Left hindlimb (tissue), 1 donor: ENCODE results near the gene STK4.

Experiments
- DNase-seq: peaks from one replicate; pipeline ENCODE4 v3.0.0-alpha.2; 2018

STK4 gene

GRCh38 chr20:44955270-44955669, 11.0 kb upstream of the STK4 start:
- no peak for DNase-seq

DNA sequence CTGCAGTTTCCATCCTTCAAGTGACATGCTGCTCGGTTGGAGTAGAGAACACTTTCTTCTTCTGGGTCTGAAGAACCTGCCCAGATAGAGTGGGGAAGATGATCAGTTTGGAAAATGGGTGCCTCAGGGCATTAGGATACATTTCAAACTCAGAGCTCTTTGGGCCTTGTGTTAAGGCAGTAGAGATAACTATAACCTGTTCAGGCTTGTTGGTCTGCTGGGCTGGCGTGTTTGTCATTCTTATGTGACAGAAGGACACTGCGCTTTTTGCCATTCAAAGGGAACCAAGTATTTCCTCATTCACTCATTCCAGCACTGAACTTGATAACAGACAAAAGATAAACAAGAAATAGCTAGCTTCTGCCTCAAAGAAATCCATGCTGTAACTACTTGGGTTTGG, 9.9 kb upstream of the STK4 start:
- DNase-seq: no peak

DNA sequence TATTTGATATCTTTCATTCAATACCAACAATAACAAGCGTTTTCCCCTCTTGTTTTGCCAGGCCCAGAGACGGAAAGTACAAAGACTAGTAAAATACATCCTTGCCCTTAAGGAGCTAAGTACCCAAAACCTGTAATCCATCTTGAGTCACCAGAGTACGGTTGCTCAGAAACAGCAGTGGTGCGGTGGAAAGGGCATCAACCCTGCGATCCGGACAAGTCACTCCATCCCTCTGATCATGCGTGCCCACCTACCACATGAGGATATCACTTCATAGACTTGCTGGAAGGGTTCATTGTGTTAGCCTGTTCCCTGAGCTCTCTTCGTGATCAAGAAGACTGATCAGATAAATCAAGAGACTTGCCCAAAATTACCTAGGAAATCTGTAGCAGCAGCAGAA, 8.0 kb upstream of the STK4 start:
- no peak for DNase-seq

DNA sequence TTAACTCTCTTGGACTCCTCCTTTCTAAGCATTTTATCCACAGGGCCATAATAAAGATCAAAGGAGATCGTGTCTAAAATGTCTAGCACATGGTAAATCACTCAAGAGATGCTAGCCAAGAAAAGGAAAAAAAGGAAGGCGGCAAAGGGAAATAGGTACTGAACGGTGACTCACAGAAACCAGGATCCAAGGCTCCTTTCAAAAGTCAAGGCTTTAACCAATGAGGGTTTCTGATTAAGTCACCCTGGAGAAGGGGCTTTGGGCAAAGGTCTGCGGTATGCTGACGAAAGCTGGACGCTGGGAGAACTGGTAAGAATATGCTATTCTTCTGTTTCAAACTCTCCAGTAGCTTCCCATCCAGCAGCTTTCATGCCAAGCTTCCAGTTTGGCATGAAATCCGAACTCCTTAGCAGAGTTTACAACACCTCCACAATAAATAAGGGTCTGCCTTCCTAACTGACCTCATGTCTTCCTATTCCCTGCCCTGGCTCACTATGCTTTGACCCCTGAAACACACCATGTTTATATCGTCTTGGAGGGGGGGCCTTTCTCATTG, 7.2 kb upstream of the STK4 start:
- no peak for DNase-seq

- no peak for DNase-seq
Observed at GRCh38 chr20:44959638-44960102, 6.6 kb upstream of the STK4 start.

- peak; percentile 92 for DNase-seq
Observed at GRCh38 chr20:44960103-44960852, 6.0 kb upstream of the STK4 start, which contains the start of gene TOMM34. TSS of gene TOMM34 (minus strand) at chr20:44960397. CDS start at chr20:44960333, 64 bp downstream.

GRCh38 chr20:44961011-44961869, 5.1 kb upstream of the STK4 start:
- no peak for DNase-seq

DNA sequence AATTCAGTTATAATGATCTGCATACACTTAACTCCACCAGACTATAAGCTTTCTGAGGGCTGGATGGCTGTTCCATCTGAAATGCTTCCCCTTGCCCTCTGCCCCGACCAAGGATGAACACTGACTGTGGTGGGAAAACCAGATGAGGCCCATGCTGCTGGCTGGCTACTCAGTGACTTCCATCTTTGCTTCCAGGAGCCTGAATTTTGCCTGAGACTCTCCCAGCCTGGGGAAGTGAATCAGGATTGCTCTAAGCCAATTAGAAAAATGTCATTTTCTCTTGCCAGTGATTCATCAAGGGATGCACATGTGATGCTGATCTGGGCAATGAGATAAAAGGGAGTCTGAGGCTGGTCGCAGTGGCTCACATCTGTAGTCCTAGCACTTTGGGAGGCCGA, 4.4 kb upstream of the STK4 start:
- no peak for DNase-seq

- DNase-seq: no peak
Observed at GRCh38 chr20:44962483-44962882, 3.8 kb upstream of the STK4 start.

DNA sequence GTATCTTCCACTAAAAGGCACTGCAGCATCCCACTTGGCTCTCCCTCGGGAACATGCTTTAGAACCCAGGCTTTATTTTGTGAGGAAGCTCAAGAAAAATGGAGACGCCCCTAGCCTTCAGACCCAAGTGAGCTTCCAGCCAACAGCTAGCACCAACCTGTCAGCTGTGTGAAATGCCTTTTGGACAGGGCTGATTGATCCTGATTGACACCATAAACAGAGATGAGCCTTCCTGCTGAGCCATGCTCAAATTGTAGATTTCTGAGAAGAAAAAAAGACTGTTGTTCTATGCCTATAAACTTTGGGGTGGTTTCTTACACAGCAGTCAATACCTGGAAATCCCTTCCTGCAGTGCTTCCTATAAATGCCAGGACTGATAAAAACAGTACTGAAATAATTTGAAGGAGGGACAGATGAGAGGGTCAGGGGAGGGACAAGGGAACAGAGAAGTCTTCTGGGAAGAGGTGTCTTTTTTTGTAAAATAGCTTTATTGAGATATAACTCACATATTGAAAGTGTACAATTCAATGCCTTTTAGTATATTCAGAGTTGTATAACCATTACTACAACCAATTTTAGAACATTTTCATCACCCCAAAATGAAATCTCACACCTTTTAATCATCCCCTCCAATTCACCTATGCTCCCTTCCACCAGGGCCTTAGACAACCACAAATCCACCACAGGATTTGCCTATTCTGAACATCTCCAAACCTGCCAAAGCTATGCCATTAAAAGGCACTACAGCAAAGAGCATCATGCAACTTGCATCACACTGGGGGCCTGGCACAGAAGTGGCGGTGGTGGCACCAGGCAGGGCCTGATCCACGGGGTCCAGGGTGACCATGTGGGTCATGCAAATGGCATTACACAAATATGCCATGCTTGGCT, 2.7 kb upstream of the STK4 start:
- DNase-seq: no peak

DNA sequence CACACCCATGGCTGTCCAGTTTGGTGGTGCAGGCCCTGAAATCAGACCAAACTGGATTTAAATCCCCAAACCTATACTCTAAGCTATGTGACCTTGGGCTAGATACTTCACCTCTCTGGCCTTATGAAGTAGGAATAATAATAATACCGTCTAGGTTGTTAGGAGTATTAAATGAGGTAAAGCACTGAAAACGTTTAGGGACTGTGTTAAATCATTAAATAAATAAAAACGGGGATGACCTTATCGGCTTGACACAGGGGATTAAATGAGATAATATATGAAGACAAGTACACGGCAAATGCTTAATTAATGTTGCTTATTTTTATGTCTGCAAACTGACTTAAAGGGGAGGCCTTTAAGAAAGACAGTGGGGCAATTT, 672 bp upstream of the STK4 start:
- DNase-seq: no peak

DNA sequence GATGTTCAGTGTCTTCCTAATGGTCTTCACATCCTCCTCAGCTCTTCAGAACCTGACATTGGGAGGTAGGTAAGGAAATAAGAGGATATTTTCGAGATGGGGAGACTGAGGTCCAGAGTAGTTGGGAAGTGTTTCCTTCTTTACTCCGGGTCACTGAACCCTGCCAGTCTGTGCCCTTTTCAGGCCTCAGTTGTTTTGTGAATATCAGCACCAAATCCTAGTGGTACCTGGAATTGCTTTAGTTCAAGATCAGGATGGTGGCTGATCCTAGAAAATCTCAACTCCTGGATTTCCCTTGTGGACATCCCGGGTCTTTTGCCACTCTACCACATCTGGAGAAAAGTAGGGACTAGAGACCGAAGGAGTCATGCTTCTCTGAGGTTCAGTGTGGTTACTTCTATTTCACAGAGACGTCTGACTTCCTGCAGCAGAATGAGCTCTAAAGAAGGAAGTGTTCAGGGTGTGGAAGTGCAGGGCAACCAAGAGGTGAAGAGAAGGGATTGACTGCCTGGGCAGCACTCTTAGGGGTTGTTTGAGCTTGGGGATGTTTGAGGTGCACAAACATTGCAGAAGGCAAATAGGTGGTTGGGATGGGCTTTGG, 995 bp downstream of the STK4 start:
- DNase-seq: no peak

DNA sequence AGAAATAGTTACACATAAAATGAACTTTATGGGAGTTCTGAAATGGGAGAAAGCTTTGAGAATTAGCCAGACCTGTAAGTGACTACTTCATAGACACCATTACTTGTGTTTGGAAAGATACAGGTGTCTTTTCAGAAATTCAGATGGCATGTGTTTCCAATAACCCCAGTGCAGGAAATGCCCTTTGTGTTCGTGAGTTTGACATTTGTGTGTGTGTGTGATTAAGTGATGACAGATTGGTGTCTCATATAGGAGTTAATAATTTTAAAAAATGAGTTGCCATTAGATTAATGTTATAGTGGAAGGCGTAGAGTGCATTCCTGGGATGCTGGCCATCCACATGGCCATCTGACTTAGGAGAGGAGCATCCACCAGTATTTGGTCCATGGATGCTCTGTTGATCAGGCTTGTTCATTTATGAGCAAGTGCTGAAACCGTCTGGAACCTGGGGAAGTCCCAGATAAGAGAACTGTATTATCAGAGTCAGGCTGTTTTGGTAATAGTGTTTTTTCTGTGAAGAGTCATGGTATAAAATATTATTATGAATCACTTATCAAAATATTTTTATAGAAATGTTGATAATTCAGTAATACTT, 3.1 kb downstream of the STK4 start:
- DNase-seq: no peak

DNA sequence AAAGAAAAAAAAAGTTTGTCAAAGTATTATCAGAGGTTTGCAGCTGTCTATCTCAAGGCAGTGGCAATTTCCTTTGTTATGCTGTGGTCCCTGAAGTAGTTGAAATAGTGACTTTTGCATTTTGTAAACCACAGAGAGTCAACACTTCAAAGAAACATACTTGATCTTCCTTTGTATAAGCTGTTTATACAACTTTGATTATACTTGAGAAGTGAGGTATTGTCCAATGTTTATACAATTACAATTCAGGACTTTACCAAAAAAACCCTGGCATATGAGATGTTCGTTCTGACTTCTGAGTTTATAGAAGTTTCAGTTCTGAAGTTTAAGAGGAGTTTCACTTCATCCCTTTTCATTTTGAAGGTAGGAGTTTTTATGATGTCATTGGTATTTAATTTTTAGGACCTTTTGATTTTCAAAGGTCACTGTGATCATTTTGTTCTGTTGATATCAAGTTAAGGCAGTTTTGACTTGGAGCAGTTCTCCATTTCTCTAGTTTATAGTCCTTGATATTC, 4.0 kb downstream of the STK4 start:
- no peak for DNase-seq

- no peak for DNase-seq
Observed at GRCh38 chr20:44973053-44973452, 6.7 kb downstream of the STK4 start.

- no peak for DNase-seq
Observed at GRCh38 chr20:44976698-44977097, 10.4 kb downstream of the STK4 start.

DNA sequence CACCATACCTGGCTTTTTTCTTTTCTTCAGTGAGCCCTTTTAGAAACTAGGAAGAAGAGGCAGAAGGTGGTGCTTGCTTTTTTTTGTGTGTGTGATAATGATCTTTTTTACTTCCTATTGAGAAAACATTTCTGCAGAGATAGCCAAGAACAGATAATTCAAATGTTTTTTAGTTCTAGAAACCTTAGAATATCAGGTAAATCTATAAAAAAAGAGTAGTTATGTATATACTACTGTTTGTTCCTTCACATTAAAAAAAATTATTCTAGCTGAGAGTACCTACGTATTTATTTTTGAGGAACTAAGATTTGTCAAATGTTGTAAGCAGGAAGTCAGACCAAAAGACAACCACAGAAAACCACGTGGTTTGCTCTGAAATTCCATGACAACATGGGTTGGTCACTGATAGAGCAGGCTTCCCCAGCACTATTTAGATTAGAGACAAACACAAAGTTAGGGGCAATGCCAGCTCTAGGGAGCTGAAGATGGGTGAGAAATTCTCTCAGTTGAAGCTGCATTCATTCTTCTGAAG, 12.8 kb downstream of the STK4 start:
- DNase-seq: no peak

DNA sequence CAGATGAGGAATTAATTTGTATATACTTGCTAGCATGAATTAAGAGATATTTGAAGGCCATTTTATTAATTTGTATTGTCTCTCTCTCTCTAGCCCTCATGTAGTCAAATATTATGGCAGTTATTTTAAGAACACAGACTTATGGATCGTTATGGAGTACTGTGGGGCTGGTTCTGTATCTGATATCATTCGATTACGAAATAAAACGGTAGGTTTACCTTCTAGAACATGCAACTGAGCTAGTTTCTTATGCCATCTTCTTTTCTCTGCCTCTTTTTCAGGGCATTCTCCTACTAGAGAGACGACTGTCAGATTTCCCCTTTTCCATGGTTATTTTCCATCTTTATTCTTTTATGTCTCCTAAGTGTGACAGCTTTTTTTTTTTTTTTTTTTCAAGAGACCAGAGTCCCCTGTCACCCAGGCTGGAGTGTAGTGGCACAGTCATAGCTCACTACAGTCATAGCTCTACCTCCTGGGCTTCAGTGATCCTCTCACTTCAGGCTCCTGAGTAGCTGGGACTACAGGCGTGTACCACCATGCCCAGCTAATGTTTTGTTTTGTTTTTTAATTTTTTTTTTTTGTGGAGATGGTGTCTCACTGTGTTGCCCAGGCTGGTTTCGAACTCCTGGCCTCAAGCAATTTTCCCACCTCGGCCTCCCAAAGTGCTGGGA, 15.6 kb downstream of the STK4 start:
- DNase-seq: no peak

DNA sequence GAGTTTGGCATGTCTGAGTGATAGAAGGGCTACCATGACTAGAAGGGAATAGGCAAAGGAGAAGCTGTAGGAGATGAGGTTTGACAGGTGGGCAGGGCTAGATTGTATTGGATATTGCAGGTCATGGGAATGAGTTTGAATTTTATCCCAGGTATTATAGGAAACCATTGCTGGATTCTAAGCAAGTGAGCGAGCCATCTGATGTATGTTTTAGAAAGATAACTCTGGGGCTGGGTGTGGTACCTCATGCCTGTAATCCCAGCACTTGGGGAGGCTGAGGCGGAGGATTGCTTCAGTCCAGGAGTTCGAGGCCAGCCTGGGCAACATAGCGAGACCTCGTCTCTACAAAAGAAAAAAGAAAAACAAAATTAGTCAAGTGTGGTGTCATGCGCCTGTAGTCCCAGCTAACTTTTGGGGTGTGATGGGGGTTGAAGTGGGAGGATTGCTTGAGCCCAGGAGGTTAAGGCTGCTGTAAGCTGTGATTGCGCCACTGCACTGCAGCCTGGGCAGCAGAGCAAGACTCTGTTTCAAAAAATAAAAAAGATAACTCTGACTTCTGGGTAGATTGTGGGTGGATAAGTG, 16.9 kb downstream of the STK4 start:
- DNase-seq: no peak

- DNase-seq: no peak
Observed at GRCh38 chr20:44988631-44989171, 22.4 kb downstream of the STK4 start.
